ENCODE results near the gene DBNL. TPM values are rescaled to one million over a fixed set of nuclear protein-coding genes. Genes with fewer than 3 reads are reported as not detected.
A peak's percentile ranks its signal among the peaks of the same experiment; 100 is the strongest.

The DBNL gene
- total and polyA plus RNA-seq, 2 of the 13 experiments (the other 11 are each of a cell fraction or from before 2014, with no cell fraction given) = 20.8 to 35.1 TPM

- TF ChIP-seq NFYC (CRISPR knock-in tag; IDR thresholded peaks at IDR 0.05) = peak; percentile 84
- TF ChIP-seq ZNF660 (CRISPR knock-in tag; IDR thresholded peaks at IDR 0.05; ENCODE audit: borderline replicate concordance, low read depth) = no peak
- TF ChIP-seq, protein P1, sequence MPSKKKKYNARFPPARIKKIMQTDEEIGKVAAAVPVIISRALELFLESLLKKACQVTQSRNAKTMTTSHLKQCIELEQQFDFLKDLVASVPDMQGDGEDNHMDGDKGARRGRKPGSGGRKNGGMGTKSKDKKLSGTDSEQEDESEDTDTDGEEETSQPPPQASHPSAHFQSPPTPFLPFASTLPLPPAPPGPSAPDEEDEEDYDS (CRISPR knock-in tag; IDR thresholded peaks at IDR 0.05) = no peak
- peak; percentile 42; the same call in 1 of the 2 replicates for TF ChIP-seq POLR2AphosphoS5 (IDR thresholded peaks at IDR 0.05; ENCODE audit: low read depth, low read length)
- TF ChIP-seq ZSCAN29 (CRISPR knock-in tag; conservative IDR thresholded peaks at IDR 0.05) = no peak
- TF ChIP-seq SMAD3 (CRISPR knock-in tag; IDR thresholded peaks at IDR 0.05) = 0 out of 2 replicates have a peak, but pooled peaks have one; percentile 10
- no peak for TF ChIP-seq KDM1A (CRISPR knock-in tag; IDR thresholded peaks at IDR 0.05)
Measured at GRCh38 chr7:44082541-44083207, 38.2 kb downstream of the DBNL start (continued).

- H3K4me2 ChIP-seq (ENCODE audit: low read depth, low read length) = no peak overlapping the region
- peaks cover 35% of the 10 kb centered on the region for H3K4me1 ChIP-seq (ENCODE audit: insufficient read depth, low read length)
- peaks cover 0 to 14% of the 10 kb centered on the region in 2 experiments; a peak in 2 of 5 replicates for H3K27me3 ChIP-seq (ENCODE audit: control insufficient read depth in 1 of 2, insufficient read depth in 2 of 2, low read length in 2 of 2)
- H4K20me1 ChIP-seq (ENCODE audit: insufficient read depth, low read length) = no peaks in the 10 kb centered on the region
- ChIA-PET CTCF (ENCODE audit: low intra/inter-chr PET ratio, low total read pairs) (no interaction called here), POLR2A (no interaction called here)
- intact Hi-C loops (cut with micrococcal nuclease; ENCODE audit: unreplicated experiment) = loop anchor here (2.0 kb wide), 1 partner anchor 39 kb away; the partner anchor contains the start of gene POLD2
- no peak for FAIRE-seq
- in situ Hi-C loops (cut with HindIII; ENCODE audit: extremely low pct_ligation_motif_present, low pct_unique_long_range_greater_than_20kb) = no loop called here
- 80% methylated on average over 3 of the region's 3 CpGs for WGBS (ENCODE audit: low lambda C conversion rate)
- H3K27ac ChIP-seq (ENCODE audit: extremely low read length, insufficient read depth, low read length) = no peak overlapping the region
- H3K9me3 ChIP-seq (ENCODE audit: low read length) = no peaks in the 10 kb centered on the region
- no peak for DNase-seq (ENCODE audit: low spot score)
- peaks cover 0 to 1% of the 10 kb centered on the region in 2 experiments; a peak in 1 of 5 replicates for H3K36me3 ChIP-seq (replicated peaks in 1 of 2; ENCODE audit: control insufficient read depth in 1 of 2, insufficient read depth in 2 of 2, low read length in 2 of 2)
- ATAC-seq = no peak
- peak overlapping the region; percentile 23 for H2AFZ ChIP-seq (ENCODE audit: low read length)
- H3K9ac ChIP-seq (ENCODE audit: insufficient read depth, low read depth, low read length) = no peak overlapping the region
- H3K4me3 ChIP-seq (replicated peaks in 1 of 3; ENCODE audit: insufficient read depth in 1 of 3, low read depth in 2 of 3, low read length in 3 of 3) = no peak overlapping the region
- no peaks in the 10 kb centered on the region for H3K79me2 ChIP-seq (ENCODE audit: insufficient read depth, low read length)
- no TSS peak for BruUV-seq (replicated peaks)
- no peak for TF ChIP-seq ZNF768 (CRISPR knock-in tag; IDR thresholded peaks at IDR 0.05)
- TF ChIP-seq, protein P2, sequence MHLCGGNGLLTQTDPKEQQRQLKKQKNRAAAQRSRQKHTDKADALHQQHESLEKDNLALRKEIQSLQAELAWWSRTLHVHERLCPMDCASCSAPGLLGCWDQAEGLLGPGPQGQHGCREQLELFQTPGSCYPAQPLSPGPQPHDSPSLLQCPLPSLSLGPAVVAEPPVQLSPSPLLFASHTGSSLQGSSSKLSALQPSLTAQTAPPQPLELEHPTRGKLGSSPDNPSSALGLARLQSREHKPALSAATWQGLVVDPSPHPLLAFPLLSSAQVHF (CRISPR knock-in tag; IDR thresholded peaks at IDR 0.05) = no peak
- TF ChIP-seq GZF1 (CRISPR knock-in tag; IDR thresholded peaks at IDR 0.05) = no peak
- no peak for TF ChIP-seq NFKB2 (CRISPR knock-in tag; IDR thresholded peaks at IDR 0.05; ENCODE audit: borderline replicate concordance)
- no peak for TF ChIP-seq MEF2D (CRISPR knock-in tag; IDR thresholded peaks at IDR 0.05)
- no peak for TF ChIP-seq MTA1 (CRISPR knock-in tag; IDR thresholded peaks at IDR 0.05; ENCODE audit: borderline replicate concordance)
- no peak for TF ChIP-seq ELF3 (CRISPR knock-in tag; IDR thresholded peaks at IDR 0.05)
- TF ChIP-seq, protein P3, sequence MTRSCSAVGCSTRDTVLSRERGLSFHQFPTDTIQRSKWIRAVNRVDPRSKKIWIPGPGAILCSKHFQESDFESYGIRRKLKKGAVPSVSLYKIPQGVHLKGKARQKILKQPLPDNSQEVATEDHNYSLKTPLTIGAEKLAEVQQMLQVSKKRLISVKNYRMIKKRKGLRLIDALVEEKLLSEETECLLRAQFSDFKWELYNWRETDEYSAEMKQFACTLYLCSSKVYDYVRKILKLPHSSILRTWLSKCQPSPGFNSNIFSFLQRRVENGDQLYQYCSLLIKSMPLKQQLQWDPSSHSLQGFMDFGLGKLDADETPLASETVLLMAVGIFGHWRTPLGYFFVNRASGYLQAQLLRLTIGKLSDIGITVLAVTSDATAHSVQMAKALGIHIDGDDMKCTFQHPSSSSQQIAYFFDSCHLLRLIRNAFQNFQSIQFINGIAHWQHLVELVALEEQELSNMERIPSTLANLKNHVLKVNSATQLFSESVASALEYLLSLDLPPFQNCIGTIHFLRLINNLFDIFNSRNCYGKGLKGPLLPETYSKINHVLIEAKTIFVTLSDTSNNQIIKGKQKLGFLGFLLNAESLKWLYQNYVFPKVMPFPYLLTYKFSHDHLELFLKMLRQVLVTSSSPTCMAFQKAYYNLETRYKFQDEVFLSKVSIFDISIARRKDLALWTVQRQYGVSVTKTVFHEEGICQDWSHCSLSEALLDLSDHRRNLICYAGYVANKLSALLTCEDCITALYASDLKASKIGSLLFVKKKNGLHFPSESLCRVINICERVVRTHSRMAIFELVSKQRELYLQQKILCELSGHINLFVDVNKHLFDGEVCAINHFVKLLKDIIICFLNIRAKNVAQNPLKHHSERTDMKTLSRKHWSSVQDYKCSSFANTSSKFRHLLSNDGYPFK (CRISPR knock-in tag; IDR thresholded peaks at IDR 0.05; ENCODE audit: borderline replicate concordance) = no peak
- TF ChIP-seq ZMYM4 (CRISPR knock-in tag; IDR thresholded peaks at IDR 0.05) = no peak
- TF ChIP-seq ZNF550 (CRISPR knock-in tag; IDR thresholded peaks at IDR 0.05; ENCODE audit: borderline replicate concordance) = no peak
- TF ChIP-seq, protein P4, sequence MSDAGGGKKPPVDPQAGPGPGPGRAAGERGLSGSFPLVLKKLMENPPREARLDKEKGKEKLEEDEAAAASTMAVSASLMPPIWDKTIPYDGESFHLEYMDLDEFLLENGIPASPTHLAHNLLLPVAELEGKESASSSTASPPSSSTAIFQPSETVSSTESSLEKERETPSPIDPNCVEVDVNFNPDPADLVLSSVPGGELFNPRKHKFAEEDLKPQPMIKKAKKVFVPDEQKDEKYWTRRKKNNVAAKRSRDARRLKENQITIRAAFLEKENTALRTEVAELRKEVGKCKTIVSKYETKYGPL (CRISPR knock-in tag; IDR thresholded peaks at IDR 0.05) = no peak
- no peak for TF ChIP-seq POLR2AphosphoS2 (IDR thresholded peaks at IDR 0.05; ENCODE audit: low read depth, low read length)
Measured at GRCh38 chr7:44083796-44084195, 39.3 kb downstream of the DBNL start.
